ENCODE results near the gene TCF7L1.
"Not testable (repeated sequence)": the region's sequence is repeated elsewhere in the genome, so short reads cannot be mapped to it uniquely, and the experiment has no call there.

TCF7L1 gene

GRCh38 chr2:85286918-85287317, 153.7 kb downstream of the TCF7L1 start:
- DNase-seq (ENCODE audit: low spot score): no peak

- no peak for DNase-seq (ENCODE audit: low spot score)
These were observed 154.5 kb downstream of the TCF7L1 start for GRCh38 chr2:85287721-85288120.

- DNase-seq (ENCODE audit: low spot score): no peak
These were observed 155.1 kb downstream of the TCF7L1 start for GRCh38 chr2:85288244-85288725.

- DNase-seq (ENCODE audit: low spot score): peak; percentile 26
These were observed 158.3 kb downstream of the TCF7L1 start for GRCh38 chr2:85291425-85292023.

- no peak for DNase-seq (ENCODE audit: low spot score)
These were observed 168.9 kb downstream of the TCF7L1 start for GRCh38 chr2:85302121-85302520.

GRCh38 chr2:85303780-85304531, 170.8 kb downstream of the TCF7L1 start:
- no peak for DNase-seq (ENCODE audit: low spot score)

- no peak for DNase-seq (ENCODE audit: low spot score)
These were observed 174.3 kb downstream of the TCF7L1 start for GRCh38 chr2:85307527-85307897.

- DNase-seq (ENCODE audit: low spot score): no peak
These were observed 175.0 kb downstream of the TCF7L1 start for GRCh38 chr2:85308201-85308600.

GRCh38 chr2:85308896-85309555, 175.8 kb downstream of the TCF7L1 start:
- no peak for DNase-seq (ENCODE audit: low spot score)

GRCh38 chr2:85309699-85310321, 176.6 kb downstream of the TCF7L1 start:
- no peak for DNase-seq (ENCODE audit: low spot score)

- no peak for DNase-seq (ENCODE audit: low spot score)
These were observed 177.1 kb downstream of the TCF7L1 start for GRCh38 chr2:85310330-85310729.

GRCh38 chr2:85312404-85312803, 179.2 kb downstream of the TCF7L1 start:
- DNase-seq (ENCODE audit: low spot score): no peak

GRCh38 chr2:85314884-85315242, 181.7 kb downstream of the TCF7L1 start:
- DNase-seq (ENCODE audit: low spot score): no peak

GRCh38 chr2:85315921-85316320, 182.7 kb downstream of the TCF7L1 start:
- not testable (repeated sequence) for DNase-seq (ENCODE audit: low spot score)

- no peak for DNase-seq (ENCODE audit: low spot score)
These were observed 185.3 kb downstream of the TCF7L1 start for GRCh38 chr2:85318222-85319074.

- no peak for DNase-seq (ENCODE audit: low spot score)
These were observed 186.6 kb downstream of the TCF7L1 start for GRCh38 chr2:85319796-85320195.

- no peak for DNase-seq (ENCODE audit: low spot score)
These were observed 190.3 kb downstream of the TCF7L1 start for GRCh38 chr2:85323351-85323987.

- not testable (repeated sequence) for DNase-seq (ENCODE audit: low spot score)
These were observed 190.8 kb downstream of the TCF7L1 start for GRCh38 chr2:85323988-85324367.

GRCh38 chr2:85324639-85325465, 191.7 kb downstream of the TCF7L1 start:
- no peak for DNase-seq (ENCODE audit: low spot score)

- DNase-seq (ENCODE audit: low spot score): no peak
These were observed 192.2 kb downstream of the TCF7L1 start for GRCh38 chr2:85325466-85325811.
